ENCODE results near the gene KCNK3. TPM values are rescaled to one million over a fixed set of nuclear protein-coding genes. Genes with fewer than 3 reads are reported as not detected.
"Not testable (repeated sequence)": the region's sequence is repeated elsewhere in the genome, so short reads cannot be mapped to it uniquely, and the experiment has no call there.

The KCNK3 gene
- total and polyA plus RNA-seq, 2 of the 13 experiments (the other 11 are each of a cell fraction or from before 2014, with no cell fraction given), result not detected

- peak; percentile 45 for DNase-seq (ENCODE audit: low spot score)
- H3K79me2 ChIP-seq (ENCODE audit: insufficient read depth, low read length); H2AFZ ChIP-seq (ENCODE audit: low read length); H3K9ac ChIP-seq (ENCODE audit: insufficient read depth, low read depth, low read length); ATAC-seq; H3K27ac ChIP-seq (ENCODE audit: extremely low read length, insufficient read depth, low read length); H3K36me3 ChIP-seq (replicated peaks in 1 of 2; ENCODE audit: control insufficient read depth in 1 of 2, insufficient read depth in 2 of 2, low read length in 2 of 2); H3K9me3 ChIP-seq (ENCODE audit: low read length); FAIRE-seq; in situ Hi-C loops (cut with HindIII; ENCODE audit: extremely low pct_ligation_motif_present, low pct_unique_long_range_greater_than_20kb); H3K27me3 ChIP-seq (ENCODE audit: control insufficient read depth in 1 of 2, insufficient read depth in 2 of 2, low read length in 2 of 2); POLR2A ChIA-PET; H4K20me1 ChIP-seq (ENCODE audit: insufficient read depth, low read length); CTCF ChIA-PET (ENCODE audit: low intra/inter-chr PET ratio, low total read pairs); intact Hi-C loops (cut with micrococcal nuclease; ENCODE audit: unreplicated experiment); BruUV-seq (replicated peaks); TF ChIP-seq SOX13, SOX6, LCORL, NR2F6 (IDR thresholded peaks at IDR 0.05): not testable (repeated sequence)
- Histone ChIP-seq H3K4me1 (ENCODE audit: insufficient read depth, low read length) (peaks cover 26% of the 10 kb centered on the region), H3K4me2 (ENCODE audit: low read depth, low read length) (peak overlapping the region; percentile 51), H3K4me3 (replicated peaks in 1 of 3; ENCODE audit: insufficient read depth in 1 of 3, low read depth in 2 of 3, low read length in 3 of 3) (peak overlapping the region in 1 of 3 experiments; percentile 19; a peak in 1 of 6 replicates)
- TF ChIP-seq HDAC2 (CRISPR knock-in tag; IDR thresholded peaks at IDR 0.05) (0 out of 2 replicates have a peak, but pooled peaks have one; percentile 22), GATAD2A (CRISPR knock-in tag; IDR thresholded peaks at IDR 0.05) (peak; percentile 70), SOX5 (CRISPR knock-in tag; IDR thresholded peaks at IDR 0.05; ENCODE audit: borderline replicate concordance) (peak; percentile 57; the same call in 1 of the 2 replicates), ZNF652 (CRISPR knock-in tag; IDR thresholded peaks at IDR 0.05; ENCODE audit: borderline replicate concordance, low read depth) (peak; percentile 91), ETV5 (CRISPR knock-in tag; IDR thresholded peaks at IDR 0.05; ENCODE audit: borderline replicate concordance) (peak; percentile 39; the same call in 1 of the 2 replicates), ARID5B (CRISPR knock-in tag; IDR thresholded peaks at IDR 0.05) (peak; percentile 47), FOSL2 (CRISPR knock-in tag; IDR thresholded peaks at IDR 0.05) (peak; percentile 45), MIXL1 (CRISPR knock-in tag; IDR thresholded peaks at IDR 0.05) (peak; percentile 58; the same call in 1 of the 2 replicates), ZNF792 (CRISPR knock-in tag; IDR thresholded peaks at IDR 0.05) (0 out of 2 replicates have a peak, but pooled peaks have one; percentile 22), SOX13 (CRISPR knock-in tag; conservative IDR thresholded peaks at IDR 0.05 in 1 of 2, IDR thresholded peaks at IDR 0.05 in 1 of 2) (peak in 1 of 2 experiments; percentile 59; a peak in 1 of 4 replicates), FOXA3 (CRISPR knock-in tag; IDR thresholded peaks at IDR 0.05) (peak; percentile 29; the same call in 1 of the 2 replicates), PITX1 (CRISPR knock-in tag; IDR thresholded peaks at IDR 0.05) (peak; percentile 75), SOX6 (CRISPR knock-in tag; IDR thresholded peaks at IDR 0.05) (peak; percentile 22; the same call in 1 of the 2 replicates), ZNF605 (CRISPR knock-in tag; IDR thresholded peaks at IDR 0.05) (0 out of 2 replicates have a peak, but pooled peaks have one; percentile 21), SAP130 (CRISPR knock-in tag; IDR thresholded peaks at IDR 0.05; ENCODE audit: low read depth) (peak; percentile 47), LCORL (CRISPR knock-in tag; IDR thresholded peaks at IDR 0.05) (0 out of 2 replicates have a peak, but pooled peaks have one; percentile 22), NR2F6 (CRISPR knock-in tag; IDR thresholded peaks at IDR 0.05) (0 out of 2 replicates have a peak, but pooled peaks have one; percentile 14)
- 9% methylated on average over 8 of the region's 8 CpGs for WGBS (ENCODE audit: low lambda C conversion rate)
These were observed 57.4 kb downstream of the KCNK3 start for GRCh38 chr2:26749787-26750420.

Measured in HepG2 (cell line).